Common myeloid progenitor, CD34-positive (primary cell): ENCODE results near the gene HDHD2.

Source experiments
- CTCF ChIA-PET: fragments of 350-600 bp; sonication (Branson Sonifier 250); formaldehyde crosslinking; loops from one replicate; lab custom pipeline; 2021; ENCODE audit warnings: antibody characterized with exemption; lab: Charles Lee
- POLR2A ChIA-PET: fragments of 350-600 bp; sonication (Branson Sonifier 250); formaldehyde crosslinking; loops from one replicate; lab custom pipeline; 2021; ENCODE audit warnings: antibody characterized with exemption; lab: Charles Lee
- DNase-seq, 3 donors: peaks; one replicate each; pipeline versions ENCODE4 v3.0.0 to v3.0.0-alpha.2; 2013
- H3K27ac ChIP-seq, 2 experiments: 1 replicate in 1 of 2; 2 replicates in 1 of 2; pipeline ENCODE4 v1.7.0; 2013; ENCODE audit warnings: inconsistent platforms in 2 of 2, low read length in 2 of 2, mild to moderate bottlenecking in 2 of 2, low read depth in 1 of 2, moderate library complexity in 1 of 2; ENCODE audit not compliant: severe bottlenecking in 2 of 2, insufficient read depth in 1 of 2, poor library complexity in 1 of 2
- H3K27me3 ChIP-seq, 5 experiments: replicated peaks in 2 of 5; 1 replicate in 3 of 5; 2 replicates in 2 of 5; pipeline versions ENCODE4 v1.6.1 to v1.7.0; 2013; ENCODE audit warnings: low read length in 4 of 5, mild to moderate bottlenecking in 2 of 5, moderate library complexity in 2 of 5, inconsistent platforms in 1 of 5; ENCODE audit not compliant: insufficient read depth in 5 of 5, control insufficient read depth in 4 of 5
- H3K36me3 ChIP-seq, 4 experiments: 1 replicate in 2 of 4; 2 replicates in 2 of 4; pipeline versions ENCODE4 v1.6.1 to v1.7.0; 2013; ENCODE audit warnings: low read length in 3 of 4, control low read depth in 1 of 4, mild to moderate bottlenecking in 1 of 4; ENCODE audit not compliant: control insufficient read depth in 4 of 4, insufficient read depth in 4 of 4
- H3K4me1 ChIP-seq, 4 experiments: 1 replicate in 3 of 4; 2 replicates in 1 of 4; pipeline versions ENCODE4 v1.6.1 to v1.7.1; 2013; ENCODE audit warnings: low read length in 3 of 4, mild to moderate bottlenecking in 3 of 4, control low read depth in 1 of 4, inconsistent platforms in 1 of 4, moderate library complexity in 1 of 4; ENCODE audit not compliant: control insufficient read depth in 4 of 4, insufficient read depth in 4 of 4; ENCODE audit errors: control extremely low read depth in 1 of 4
- H3K4me3 ChIP-seq, 7 experiments: 1 replicate in 4 of 7; 2 replicates in 3 of 7; pipeline versions ENCODE4 v1.5.1 to v1.7.0; 2013; ENCODE audit warnings: mild to moderate bottlenecking in 7 of 7, low read length in 6 of 7, moderate library complexity in 6 of 7, inconsistent platforms in 2 of 7, low read depth in 2 of 7, control low read depth in 1 of 7; ENCODE audit not compliant: insufficient read depth in 4 of 7, control insufficient read depth in 1 of 7; ENCODE audit errors: extremely low read depth in 1 of 7
- H3K9me3 ChIP-seq, 5 experiments: 1 replicate in 4 of 5; 2 replicates in 1 of 5; pipeline versions ENCODE4 v1.6.1 to v1.7.1; 2013; ENCODE audit warnings: low read length in 4 of 5, mild to moderate bottlenecking in 2 of 5, inconsistent platforms in 1 of 5, low read depth in 1 of 5, moderate library complexity in 1 of 5; ENCODE audit not compliant: control insufficient read depth in 4 of 5, insufficient read depth in 2 of 5; ENCODE audit errors: control extremely low read depth in 1 of 5
- WGBS: methylation state at CpG from one replicate; pipeline ENCODE4 v1.1.5; 2013; ENCODE audit not compliant: insufficient coverage; 5-methylcytosine and 5-hydroxymethylcytosine counted together

The HDHD2 gene

DNA sequence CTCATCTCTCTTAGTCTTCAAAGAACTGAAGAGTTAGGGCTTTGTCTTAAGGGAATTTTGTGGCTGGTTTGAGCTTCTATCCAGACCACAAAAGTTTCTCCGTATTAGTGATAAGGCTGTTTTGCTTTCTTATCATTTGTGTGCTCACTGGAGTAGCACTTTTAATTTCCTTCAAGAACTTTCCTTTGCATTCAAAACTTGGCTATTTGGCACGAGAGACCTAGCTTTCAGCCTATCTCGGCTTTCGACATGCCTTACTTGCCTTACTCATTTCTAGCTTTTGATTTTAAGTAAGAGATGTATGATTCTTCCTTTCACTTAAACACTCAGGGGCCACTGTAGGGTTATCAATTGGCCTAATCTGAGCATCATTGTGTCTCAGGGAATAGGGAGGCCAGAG lies 29.9 kb downstream of the HDHD2 start:
- DNase-seq = no peak
- H3K9me3 ChIP-seq = no peaks in the 10 kb centered on the region
- WGBS = 100% methylated on average over 1 of the region's 4 CpGs
- peaks cover 2 to 12% (median 10%) of the 10 kb centered on the region in 4 experiments for H3K36me3 ChIP-seq
- H3K27me3 ChIP-seq = no peaks in the 10 kb centered on the region
- H3K27ac ChIP-seq = no peak overlapping the region
- no peaks in the 10 kb centered on the region for H3K4me1 ChIP-seq
- CTCF ChIA-PET = interaction anchor here (1.3 to 1.4 kb wide), 2 partner anchors 19 to 164 kb away, joined by 3 to 4 read pairs; no protein-coding TSS in a partner anchor
- no peak overlapping the region for H3K4me3 ChIP-seq
- POLR2A ChIA-PET = no interaction called here

DNA sequence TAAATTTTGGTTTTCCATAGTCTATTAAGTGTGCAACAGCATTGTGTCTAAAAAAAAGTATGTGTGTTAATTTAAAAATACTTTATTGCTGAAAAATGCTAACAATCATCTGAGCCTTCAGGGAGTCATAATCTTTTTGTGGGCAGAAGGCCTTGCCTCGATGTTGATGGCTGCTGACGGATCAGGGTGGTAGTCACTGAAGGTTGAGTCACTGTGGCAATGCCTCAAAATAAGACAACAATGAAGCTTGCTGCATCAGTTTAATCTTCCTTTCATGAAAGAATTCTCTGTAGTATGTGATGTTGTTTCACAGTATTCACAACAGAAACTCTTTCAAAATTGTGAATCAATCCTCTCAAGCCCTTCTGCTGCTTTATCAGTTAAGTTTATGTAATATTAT lies 31.3 kb downstream of the HDHD2 start:
- ChIA-PET POLR2A (no interaction called here), CTCF (interaction anchor here (1.3 kb wide), 1 partner anchor 86 kb away, joined by 4 read pairs; no protein-coding TSS in a partner anchor)
- Histone ChIP-seq H3K27ac (no peak overlapping the region), H3K4me1 (no peaks in the 10 kb centered on the region), H3K9me3 (no peaks in the 10 kb centered on the region), H3K4me3 (no peak overlapping the region), H3K36me3 (peaks cover 2 to 24% (median 11%) of the 10 kb centered on the region in 4 experiments), H3K27me3 (no peaks in the 10 kb centered on the region)
- no peak for DNase-seq
- WGBS = 100% methylated on average over 1 of the region's 2 CpGs

DNA sequence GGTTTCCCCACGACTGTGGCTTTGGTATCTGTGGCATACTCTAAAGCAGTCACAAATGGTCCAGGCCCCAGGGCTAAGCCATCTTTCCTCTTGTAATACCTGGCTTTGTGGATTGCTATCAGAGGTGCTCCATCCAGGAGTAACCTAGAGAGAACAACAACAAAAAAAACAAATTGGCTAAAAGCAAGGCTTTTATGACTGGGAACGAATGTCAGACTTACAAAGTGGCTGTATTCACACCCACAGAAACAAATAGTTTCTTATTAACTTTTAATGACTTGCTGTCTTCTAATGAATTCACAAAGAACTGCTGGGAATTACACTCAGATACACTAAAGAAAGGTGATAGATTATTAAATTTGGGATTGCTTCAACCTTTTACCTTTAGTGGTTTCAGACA lies 35.1 kb downstream of the HDHD2 start:
- H3K4me3 ChIP-seq = no peak overlapping the region
- POLR2A ChIA-PET = no interaction called here
- no peak overlapping the region for H3K27ac ChIP-seq
- H3K36me3 ChIP-seq = peaks cover 6 to 43% (median 24%) of the 10 kb centered on the region in 4 experiments
- no peak for DNase-seq
- no peaks in the 10 kb centered on the region for H3K4me1 ChIP-seq
- CTCF ChIA-PET = interaction anchor here (2.4 kb wide), 1 partner anchor 15 kb away, joined by 9 read pairs; no protein-coding TSS in a partner anchor
- WGBS = 91% methylated on average over 1 of the region's 2 CpGs
- no peaks in the 10 kb centered on the region for H3K27me3 ChIP-seq
- no peaks in the 10 kb centered on the region for H3K9me3 ChIP-seq

DNA sequence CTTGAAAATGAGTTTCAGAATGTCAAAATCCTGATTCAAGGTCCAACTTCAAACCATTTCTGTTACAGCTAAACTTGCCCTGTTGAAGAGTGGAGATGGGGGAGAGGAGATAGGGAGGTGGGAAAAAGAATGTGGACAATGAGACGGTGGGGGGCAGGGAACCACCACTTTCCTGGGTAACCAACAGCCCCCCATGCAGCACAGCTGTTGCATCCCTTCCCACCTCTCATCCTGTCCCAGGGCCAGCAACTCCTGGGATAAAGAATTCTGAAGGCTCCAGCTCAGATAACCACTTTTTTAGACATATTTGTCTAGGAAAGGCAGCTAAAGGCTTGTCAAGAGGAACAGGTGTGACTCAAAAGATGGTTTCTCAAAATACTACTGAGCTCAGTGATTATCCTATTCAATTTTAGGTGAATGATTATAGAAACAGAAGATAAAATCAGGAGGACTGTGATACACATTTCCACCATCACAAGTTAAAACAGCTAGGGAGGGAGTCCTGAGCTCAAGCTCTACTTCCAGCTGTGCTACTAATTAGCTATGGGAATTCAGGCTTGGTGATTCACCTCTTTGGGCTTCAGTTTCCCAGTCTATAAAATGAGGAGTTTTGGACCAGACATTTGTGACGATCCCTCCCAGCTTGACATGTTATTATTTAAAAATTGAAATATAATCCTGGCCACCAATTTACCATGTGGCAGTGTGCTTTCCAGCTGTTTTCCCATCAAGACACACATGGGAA lies 36.3 kb downstream of the HDHD2 start:
- Histone ChIP-seq H3K4me3 (no peak overlapping the region), H3K9me3 (no peaks in the 10 kb centered on the region), H3K36me3 (peaks cover 10 to 53% (median 27%) of the 10 kb centered on the region in 4 experiments), H3K4me1 (no peaks in the 10 kb centered on the region), H3K27me3 (no peaks in the 10 kb centered on the region), H3K27ac (no peak overlapping the region)
- WGBS = no CpG with 5 or more reads among the region's 2 CpGs
- POLR2A ChIA-PET = no interaction called here
- no peak for DNase-seq
- CTCF ChIA-PET = interaction anchor here (1.2 to 5.3 kb wide), 3 partner anchors 11 to 90 kb away, joined by 4 to 25 read pairs (median 9); no protein-coding TSS in a partner anchor

DNA sequence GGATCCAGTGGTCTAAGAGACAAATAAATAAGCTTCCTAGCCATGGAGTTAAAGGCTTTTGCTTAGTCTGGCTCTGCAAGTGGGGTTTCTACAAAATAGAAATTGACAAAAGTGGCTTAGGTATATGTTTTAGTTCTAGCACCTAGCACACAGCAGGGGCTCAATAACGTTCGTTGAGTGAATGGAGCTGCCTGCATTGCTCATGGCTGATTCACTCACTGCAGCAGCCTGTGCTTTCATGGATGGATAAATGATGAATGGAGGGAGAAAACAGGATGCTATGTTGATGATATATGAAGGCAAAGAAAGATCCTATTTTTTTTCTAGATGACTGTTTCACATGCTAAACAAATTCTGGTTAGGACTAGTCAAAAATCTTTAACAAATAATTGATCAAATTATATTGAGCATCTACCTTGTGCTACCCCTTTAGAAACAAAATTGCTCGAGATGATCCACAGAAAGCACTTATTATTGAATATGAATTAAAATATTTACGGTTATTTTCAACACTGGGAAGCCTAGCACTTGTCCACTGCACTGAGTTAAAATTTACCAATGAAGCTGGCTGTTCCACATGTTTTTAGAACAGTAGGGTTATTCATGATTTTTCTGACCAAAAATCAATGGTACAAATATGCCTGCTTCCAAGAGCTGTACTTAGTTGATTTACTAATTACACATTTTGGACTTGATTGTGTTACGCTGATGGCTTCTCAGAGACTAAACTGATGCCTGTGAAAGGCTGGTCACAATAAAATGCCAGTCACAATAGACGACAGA lies 39.6 kb downstream of the HDHD2 start:
- Histone ChIP-seq H3K4me3 (no peak overlapping the region), H3K4me1 (no peaks in the 10 kb centered on the region), H3K27me3 (no peaks in the 10 kb centered on the region), H3K9me3 (no peaks in the 10 kb centered on the region), H3K27ac (no peak overlapping the region), H3K36me3 (peaks cover 14 to 79% (median 39%) of the 10 kb centered on the region in 4 experiments)
- WGBS = 100% methylated on average over 4 of the region's 6 CpGs
- POLR2A ChIA-PET = no interaction called here
- no peak for DNase-seq
- CTCF ChIA-PET = interaction anchor here (1.0 to 5.3 kb wide), 3 partner anchors 9 to 94 kb away, joined by 4 to 25 read pairs (median 8); no protein-coding TSS in a partner anchor

DNA sequence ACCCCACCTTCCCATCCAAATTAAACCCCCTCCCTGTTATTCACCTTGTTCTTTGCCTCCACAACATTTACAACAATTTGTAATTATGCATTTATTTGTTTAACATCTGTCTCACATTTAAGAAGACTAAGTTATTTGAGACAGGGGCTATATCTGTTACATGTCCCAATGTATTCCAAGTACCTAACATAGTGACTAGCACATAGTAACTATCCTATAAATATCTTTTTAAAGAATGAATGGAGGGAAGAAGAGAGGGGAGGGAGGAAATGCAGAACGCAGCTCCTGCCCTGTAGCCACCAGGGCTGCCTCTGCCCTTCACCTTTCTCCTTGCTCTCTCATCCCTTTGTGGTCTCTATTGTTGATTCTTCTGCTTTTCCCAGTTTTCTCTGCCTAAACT lies 40.6 kb downstream of the HDHD2 start:
- POLR2A ChIA-PET = no interaction called here
- H3K36me3 ChIP-seq = peaks cover 14 to 79% (median 38%) of the 10 kb centered on the region in 4 experiments
- CTCF ChIA-PET = interaction anchor here (2.4 to 5.3 kb wide), 2 partner anchors 10 to 95 kb away, joined by 8 to 25 read pairs; no protein-coding TSS in a partner anchor

More for the DNA sequence above, 40.6 kb downstream of the HDHD2 start:
- Histone ChIP-seq H3K9me3 (no peaks in the 10 kb centered on the region), H3K27me3 (no peaks in the 10 kb centered on the region), H3K27ac (no peak overlapping the region), H3K4me3 (no peak overlapping the region), H3K4me1 (no peaks in the 10 kb centered on the region)
- no CpG with 5 or more reads among the region's 1 CpG for WGBS
- no peak for DNase-seq
